ENCODE data around the gene RAF1.

- TF ChIP-seq POLR2A (IDR thresholded peaks at IDR 0.05) = no peak
- TF ChIP-seq, protein P1, sequence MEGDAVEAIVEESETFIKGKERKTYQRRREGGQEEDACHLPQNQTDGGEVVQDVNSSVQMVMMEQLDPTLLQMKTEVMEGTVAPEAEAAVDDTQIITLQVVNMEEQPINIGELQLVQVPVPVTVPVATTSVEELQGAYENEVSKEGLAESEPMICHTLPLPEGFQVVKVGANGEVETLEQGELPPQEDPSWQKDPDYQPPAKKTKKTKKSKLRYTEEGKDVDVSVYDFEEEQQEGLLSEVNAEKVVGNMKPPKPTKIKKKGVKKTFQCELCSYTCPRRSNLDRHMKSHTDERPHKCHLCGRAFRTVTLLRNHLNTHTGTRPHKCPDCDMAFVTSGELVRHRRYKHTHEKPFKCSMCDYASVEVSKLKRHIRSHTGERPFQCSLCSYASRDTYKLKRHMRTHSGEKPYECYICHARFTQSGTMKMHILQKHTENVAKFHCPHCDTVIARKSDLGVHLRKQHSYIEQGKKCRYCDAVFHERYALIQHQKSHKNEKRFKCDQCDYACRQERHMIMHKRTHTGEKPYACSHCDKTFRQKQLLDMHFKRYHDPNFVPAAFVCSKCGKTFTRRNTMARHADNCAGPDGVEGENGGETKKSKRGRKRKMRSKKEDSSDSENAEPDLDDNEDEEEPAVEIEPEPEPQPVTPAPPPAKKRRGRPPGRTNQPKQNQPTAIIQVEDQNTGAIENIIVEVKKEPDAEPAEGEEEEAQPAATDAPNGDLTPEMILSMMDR (IDR thresholded peaks at IDR 0.05) = no peak
- TF ChIP-seq POLR2AphosphoS5 (IDR thresholded peaks at IDR 0.05) = no peak
Measured at GRCh38 chr3:12670365-12671119, 6.6 kb upstream of the RAF1 start.

All from prostate gland (tissue), 2 donors.